HepG2 (cell line): Measurements from ENCODE around the gene MRPL43. TPM values are rescaled to one million over a fixed set of nuclear protein-coding genes. Genes with fewer than 3 reads are reported as not detected.
A peak's percentile ranks its signal among the peaks of the same experiment; 100 is the strongest.

Experiments
- ATAC-seq: fragments of 200-7000 bp; cut with Tn5 transposase; 3 replicates; pipeline ENCODE4 v1.9.1; 2020; ENCODE audit warnings: mild to moderate bottlenecking, moderate library complexity
- BruUV-seq: library from RNA; stranded (reverse); fragments of 400-500 nt; replicated peaks from 2 replicates; lab custom pipeline; 2021; lab: Mats Ljungman, UMichigan
- CTCF ChIA-PET: fragments of 300-600 bp; formaldehyde crosslinking; extraction: SDS; loops from one replicate; lab custom pipeline; 2021; ENCODE audit warnings: low total read pairs, inconsistent platforms, low intra/inter-chr PET ratio; lab: Yijun Ruan, JAX
- POLR2A ChIA-PET: fragments of 350-600 bp; sonication (Branson Sonifier 250); formaldehyde crosslinking; loops from one replicate; lab custom pipeline; 2020; ENCODE audit warnings: antibody characterized with exemption, inconsistent platforms; lab: Yijun Ruan, JAX
- DNase-seq: peaks from one replicate; pipeline ENCODE4 v3.0.0-alpha.2; 2015; ENCODE audit warnings: low spot score
- FAIRE-seq: peaks from 3 replicates; lab custom pipeline; 2011; peaks lifted over from hg19 to GRCh38; lab: Jason Lieb, UNC
- H2AFZ ChIP-seq: one replicate; pipeline ENCODE4 v1.6.1; 2011; ENCODE audit warnings: low read length, inconsistent platforms
- H3K27ac ChIP-seq: fragments of 300-600 bp; 3 replicates; pipeline ENCODE4 v1.8.0; 2011; ENCODE audit warnings: mixed run types, mild to moderate bottlenecking, mixed read lengths, low read length, inconsistent platforms; ENCODE audit not compliant: insufficient read depth; ENCODE audit errors: extremely low read length
- H3K27me3 ChIP-seq, 2 experiments: fragments of 200-600 bp in 1 of 2; 2 replicates in 1 of 2; 3 replicates in 1 of 2; pipeline versions ENCODE4 v1.6.0 to v1.8.0; 2011; ENCODE audit warnings: low read length in 2 of 2, mild to moderate bottlenecking in 2 of 2, moderate library complexity in 2 of 2, inconsistent platforms in 1 of 2; ENCODE audit not compliant: insufficient read depth in 2 of 2, control insufficient read depth in 1 of 2
- H3K36me3 ChIP-seq, 2 experiments: fragments of 200-600 bp in 1 of 2; replicated peaks in 1 of 2; 2 replicates in 1 of 2; 3 replicates in 1 of 2; pipeline versions ENCODE4 v1.5.1 to v1.8.0; 2011; ENCODE audit warnings: low read length in 2 of 2, inconsistent platforms in 1 of 2; ENCODE audit not compliant: insufficient read depth in 2 of 2, control insufficient read depth in 1 of 2
- H3K4me1 ChIP-seq: 2 replicates; pipeline ENCODE4 v1.5.1; 2012; ENCODE audit warnings: low read length, inconsistent platforms; ENCODE audit not compliant: insufficient read depth
- H3K4me2 ChIP-seq: 2 replicates; pipeline ENCODE4 v1.6.0; 2011; ENCODE audit warnings: low read depth, low read length, inconsistent platforms
- H3K4me3 ChIP-seq, 3 experiments: fragments of 200-600 bp in 1 of 3; sonication (generic), shearing (Covaris generic) in 1 of 3; replicated peaks in 1 of 3; 2 replicates each; pipeline ENCODE4 v1.5.1; 2011 to 2016; ENCODE audit warnings: low read length in 3 of 3, inconsistent platforms in 2 of 3, low read depth in 2 of 3, mild to moderate bottlenecking in 2 of 3, control low read depth in 1 of 3, mixed read lengths in 1 of 3; ENCODE audit not compliant: insufficient read depth in 1 of 3
- H3K79me2 ChIP-seq: one replicate; pipeline ENCODE4 v1.6.1; 2011; ENCODE audit warnings: low read length, inconsistent platforms; ENCODE audit not compliant: insufficient read depth
- H3K9ac ChIP-seq: 2 replicates; pipeline ENCODE4 v1.6.0; 2011; ENCODE audit warnings: mild to moderate bottlenecking, low read depth, low read length, inconsistent platforms; ENCODE audit not compliant: insufficient read depth
- H3K9me3 ChIP-seq: 2 replicates; pipeline ENCODE4 v1.5.1; 2012; ENCODE audit warnings: mild to moderate bottlenecking, low read length
- H4K20me1 ChIP-seq: 2 replicates; pipeline ENCODE4 v1.6.0; 2011; ENCODE audit warnings: inconsistent platforms, mild to moderate bottlenecking, low read length, moderate library complexity; ENCODE audit not compliant: insufficient read depth
- DNMT1 ChIP-seq: sonication (generic); formaldehyde crosslinking; IDR thresholded peaks from 2 replicates; pipeline ENCODE4 v1.5.1; 2020; ENCODE audit warnings: mild to moderate bottlenecking, missing genetic modification reagents
- DR1 ChIP-seq: sonication (generic); formaldehyde crosslinking; IDR thresholded peaks from 2 replicates; pipeline ENCODE4 v1.8.0; 2021; ENCODE audit warnings: mild to moderate bottlenecking, missing genetic modification reagents, inconsistent platforms
- MTA1 ChIP-seq: sonication (generic); formaldehyde crosslinking; IDR thresholded peaks from 2 replicates; pipeline ENCODE4 v1.4.0; 2020; ENCODE audit warnings: missing genetic modification reagents, mild to moderate bottlenecking, borderline replicate concordance
- POLR2AphosphoS5 ChIP-seq: IDR thresholded peaks from 2 replicates; pipeline ENCODE4 v1.6.1; 2012; ENCODE audit warnings: low read depth, low read length
- RBFOX2 ChIP-seq: fragments of 200-400 bp; formaldehyde crosslinking; IDR thresholded peaks from 2 replicates; pipeline ENCODE4 v1.6.1; 2017; ENCODE audit warnings: low read depth, mild to moderate bottlenecking, low read length
- U2AF1 ChIP-seq: fragments of 200-400 bp; formaldehyde crosslinking; optimal IDR thresholded peaks from 2 replicates; pipeline ENCODE3; 2017; ENCODE audit warnings: mild to moderate bottlenecking, low read depth, low read length
- ZNF124 ChIP-seq: sonication (generic); formaldehyde crosslinking; IDR thresholded peaks from 2 replicates; pipeline ENCODE4 v1.4.0; 2020; ENCODE audit warnings: missing genetic modification reagents
- ZNF232 ChIP-seq: sonication (generic); formaldehyde crosslinking; IDR thresholded peaks from 2 replicates; pipeline ENCODE4 v1.4.0; 2020; ENCODE audit warnings: missing genetic modification reagents, borderline replicate concordance
- ZNF292 ChIP-seq: sonication (generic); formaldehyde crosslinking; IDR thresholded peaks from 2 replicates; pipeline ENCODE4 v1.8.1; 2022; ENCODE audit warnings: mild to moderate bottlenecking, low read depth, missing genetic modification reagents, borderline replicate concordance
- ZNF460 ChIP-seq: sonication (generic); formaldehyde crosslinking; IDR thresholded peaks from 2 replicates; pipeline ENCODE4 v1.5.1; 2020; ENCODE audit warnings: missing genetic modification reagents, mild to moderate bottlenecking, borderline replicate concordance
- ZNF570 ChIP-seq: sonication (generic); formaldehyde crosslinking; IDR thresholded peaks from 2 replicates; pipeline ENCODE4 v1.4.0; 2020; ENCODE audit warnings: mild to moderate bottlenecking, missing genetic modification reagents, borderline replicate concordance
- WGBS: methylation state at CpG from one replicate; pipeline ENCODE4 v1.1.6; 2017; ENCODE audit warnings: low lambda C conversion rate; 5-methylcytosine and 5-hydroxymethylcytosine counted together
- in situ Hi-C: cut with HindIII; loops from 2 replicates; pipeline ENCODE4 v1.10.0; 2017; ENCODE audit warnings: low pct_unique_long_range_greater_than_20kb; ENCODE audit not compliant: extremely low pct_ligation_motif_present
- intact Hi-C: fragments of 100-400 bp; cut with micrococcal nuclease; formaldehyde crosslinking; loops from one replicate; pipeline ENCODE4 v1.10.0; 2022; ENCODE audit not compliant: unreplicated experiment
- polyA plus RNA-seq, 8 experiments: library from polyadenylated mRNA; depleted of rRNA in 3 of 8; stranded (reverse) in 7 of 8; unstranded in 1 of 8; fragments of >200 nt; fragmentation: Illumina TruSeq in 4 of 8; extraction: Trizol in 4 of 8; gene quantifications; 2 replicates each; pipeline versions ENCODE4 v1.2.1 to v1.2.3, GENCODE V29; 2011 to 2016; ENCODE audit warnings: low read depth in 4 of 8, missing spikeins in 1 of 8, mixed read lengths in 1 of 8; ENCODE audit not compliant: insufficient read depth in 1 of 8
- total RNA-seq, 5 experiments: library from RNA; depleted of rRNA; stranded (reverse); fragments of >200 nt; fragmentation: Illumina TruSeq; extraction: Trizol; gene quantifications; 2 replicates each; pipeline ENCODE4 v1.2.3, GENCODE V29; 2016; ENCODE audit warnings: low read depth in 1 of 5
- TF ChIP-seq, protein P1 (sequence below): sonication (generic); formaldehyde crosslinking; IDR thresholded peaks from 2 replicates; pipeline ENCODE4 v1.4.0; 2020; ENCODE audit warnings: missing genetic modification reagents, borderline replicate concordance
- TF ChIP-seq, protein P2 (sequence below): sonication (generic); formaldehyde crosslinking; IDR thresholded peaks from 2 replicates; pipeline ENCODE4 v1.4.0; 2020; ENCODE audit warnings: missing genetic modification reagents, borderline replicate concordance
- TF ChIP-seq, protein P3 (sequence below): sonication (generic); formaldehyde crosslinking; IDR thresholded peaks from 2 replicates; pipeline ENCODE4 v1.9.0; 2021; ENCODE audit warnings: missing genetic modification reagents, mild to moderate bottlenecking, borderline replicate concordance

The MRPL43 gene
- total and polyA plus RNA-seq, 2 of the 13 experiments (the other 11 are each of a cell fraction or from before 2014, with no cell fraction given): 71.0 to 73.7 TPM

DNA sequence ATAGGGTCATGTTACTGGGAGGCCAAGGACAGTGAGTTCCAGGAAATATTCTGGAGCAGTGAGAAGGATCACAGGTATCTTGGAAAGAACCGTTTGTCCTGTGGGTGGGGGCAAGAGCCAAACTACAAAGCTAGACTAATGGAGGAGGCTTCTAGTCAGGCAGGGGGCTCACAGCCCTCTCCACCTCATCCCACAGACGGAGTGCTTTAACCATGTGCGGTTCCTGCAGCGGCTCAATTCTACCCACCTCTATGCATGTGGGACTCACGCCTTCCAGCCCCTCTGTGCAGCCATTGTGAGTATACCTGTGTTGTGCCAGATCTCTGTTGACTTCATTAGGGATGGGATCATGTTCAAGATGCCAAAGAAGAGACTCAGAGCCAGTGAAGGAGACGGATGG lies 9.9 kb downstream of the MRPL43 start:
- Histone ChIP-seq H3K4me1 (peaks cover 31% of the 10 kb centered on the region), H3K9me3 (no peaks in the 10 kb centered on the region), H3K4me2 (no peak overlapping the region), H4K20me1 (no peaks in the 10 kb centered on the region), H3K27me3 (no peaks in the 10 kb centered on the region), H3K36me3 (peaks cover 41 to 84% of the 10 kb centered on the region in 2 experiments), H3K79me2 (peaks cover 19% of the 10 kb centered on the region), H3K9ac (no peak overlapping the region), H3K4me3 (no peak overlapping the region), H2AFZ (no peak overlapping the region), H3K27ac (no peak overlapping the region)
- WGBS: 100% methylated on average over 4 of the region's 6 CpGs
- in situ Hi-C loops: no loop called here
- FAIRE-seq (no peak), DNase-seq (no peak), ATAC-seq (no peak)
- TF ChIP-seq ZNF460 (CRISPR knock-in tag) (no peak), ZNF570 (CRISPR knock-in tag) (no peak), ZNF292 (CRISPR knock-in tag) (no peak), DNMT1 (CRISPR knock-in tag) (no peak), RBFOX2 (peak; percentile 41; the same call in 1 of the 2 replicates), POLR2AphosphoS5 (peak; percentile 7; the same call in 1 of the 2 replicates), U2AF1 (no peak), ZNF232 (CRISPR knock-in tag) (no peak), ZNF124 (CRISPR knock-in tag) (no peak), MTA1 (CRISPR knock-in tag) (no peak), DR1 (CRISPR knock-in tag) (no peak)
- TF ChIP-seq, protein P1, sequence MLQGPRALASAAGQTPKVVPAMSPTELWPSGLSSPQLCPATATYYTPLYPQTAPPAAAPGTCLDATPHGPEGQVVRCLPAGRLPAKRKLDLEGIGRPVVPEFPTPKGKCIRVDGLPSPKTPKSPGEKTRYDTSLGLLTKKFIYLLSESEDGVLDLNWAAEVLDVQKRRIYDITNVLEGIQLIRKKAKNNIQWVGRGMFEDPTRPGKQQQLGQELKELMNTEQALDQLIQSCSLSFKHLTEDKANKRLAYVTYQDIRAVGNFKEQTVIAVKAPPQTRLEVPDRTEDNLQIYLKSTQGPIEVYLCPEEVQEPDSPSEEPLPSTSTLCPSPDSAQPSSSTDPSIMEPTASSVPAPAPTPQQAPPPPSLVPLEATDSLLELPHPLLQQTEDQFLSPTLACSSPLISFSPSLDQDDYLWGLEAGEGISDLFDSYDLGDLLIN: no peak
- TF ChIP-seq, protein P2, sequence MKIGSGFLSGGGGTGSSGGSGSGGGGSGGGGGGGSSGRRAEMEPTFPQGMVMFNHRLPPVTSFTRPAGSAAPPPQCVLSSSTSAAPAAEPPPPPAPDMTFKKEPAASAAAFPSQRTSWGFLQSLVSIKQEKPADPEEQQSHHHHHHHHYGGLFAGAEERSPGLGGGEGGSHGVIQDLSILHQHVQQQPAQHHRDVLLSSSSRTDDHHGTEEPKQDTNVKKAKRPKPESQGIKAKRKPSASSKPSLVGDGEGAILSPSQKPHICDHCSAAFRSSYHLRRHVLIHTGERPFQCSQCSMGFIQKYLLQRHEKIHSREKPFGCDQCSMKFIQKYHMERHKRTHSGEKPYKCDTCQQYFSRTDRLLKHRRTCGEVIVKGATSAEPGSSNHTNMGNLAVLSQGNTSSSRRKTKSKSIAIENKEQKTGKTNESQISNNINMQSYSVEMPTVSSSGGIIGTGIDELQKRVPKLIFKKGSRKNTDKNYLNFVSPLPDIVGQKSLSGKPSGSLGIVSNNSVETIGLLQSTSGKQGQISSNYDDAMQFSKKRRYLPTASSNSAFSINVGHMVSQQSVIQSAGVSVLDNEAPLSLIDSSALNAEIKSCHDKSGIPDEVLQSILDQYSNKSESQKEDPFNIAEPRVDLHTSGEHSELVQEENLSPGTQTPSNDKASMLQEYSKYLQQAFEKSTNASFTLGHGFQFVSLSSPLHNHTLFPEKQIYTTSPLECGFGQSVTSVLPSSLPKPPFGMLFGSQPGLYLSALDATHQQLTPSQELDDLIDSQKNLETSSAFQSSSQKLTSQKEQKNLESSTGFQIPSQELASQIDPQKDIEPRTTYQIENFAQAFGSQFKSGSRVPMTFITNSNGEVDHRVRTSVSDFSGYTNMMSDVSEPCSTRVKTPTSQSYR (CRISPR knock-in tag): no peak
- TF ChIP-seq, protein P3, sequence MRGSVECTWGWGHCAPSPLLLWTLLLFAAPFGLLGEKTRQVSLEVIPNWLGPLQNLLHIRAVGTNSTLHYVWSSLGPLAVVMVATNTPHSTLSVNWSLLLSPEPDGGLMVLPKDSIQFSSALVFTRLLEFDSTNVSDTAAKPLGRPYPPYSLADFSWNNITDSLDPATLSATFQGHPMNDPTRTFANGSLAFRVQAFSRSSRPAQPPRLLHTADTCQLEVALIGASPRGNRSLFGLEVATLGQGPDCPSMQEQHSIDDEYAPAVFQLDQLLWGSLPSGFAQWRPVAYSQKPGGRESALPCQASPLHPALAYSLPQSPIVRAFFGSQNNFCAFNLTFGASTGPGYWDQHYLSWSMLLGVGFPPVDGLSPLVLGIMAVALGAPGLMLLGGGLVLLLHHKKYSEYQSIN (CRISPR knock-in tag): no peak
- intact Hi-C loops: no loop called here
- BruUV-seq: no TSS peak
- POLR2A ChIA-PET: interaction anchor here (1.0 to 1.9 kb wide), 2 partner anchors 8 to 19 kb away, joined by 3 to 8 read pairs; no protein-coding TSS in a partner anchor
- CTCF ChIA-PET: no interaction called here
